Skin of body (tissue), 2 donors: ENCODE data around the gene FLVCR1. TPM values are rescaled to one million over a fixed set of nuclear protein-coding genes. Genes with fewer than 3 reads are reported as not detected.
"Not testable (repeated sequence)": the region's sequence is repeated elsewhere in the genome, so short reads cannot be mapped to it uniquely, and the experiment has no call there.

Experiments used
- DNase-seq: peaks from one replicate; lab custom pipeline; 2025; lab: John Stamatoyannopoulos, UW
- total RNA-seq: library from RNA; depleted of rRNA; stranded (reverse); fragments of >200 nt; gene quantifications from one replicate; pipeline ENCODE4 v1.2.3, GENCODE V29; 2014

Gene FLVCR1
- total RNA-seq, 1 donor from 2014 or later: 13.4 TPM

- DNase-seq: no peak
These were observed 2.9 kb downstream of the FLVCR1 start for GRCh38 chr1:212860713-212861581.

GRCh38 chr1:212862111-212862690 lies 4.1 kb downstream of the FLVCR1 start:
- no peak for DNase-seq

GRCh38 chr1:212863345-212863744 lies 5.3 kb downstream of the FLVCR1 start:
- DNase-seq: not testable (repeated sequence)

DNA sequence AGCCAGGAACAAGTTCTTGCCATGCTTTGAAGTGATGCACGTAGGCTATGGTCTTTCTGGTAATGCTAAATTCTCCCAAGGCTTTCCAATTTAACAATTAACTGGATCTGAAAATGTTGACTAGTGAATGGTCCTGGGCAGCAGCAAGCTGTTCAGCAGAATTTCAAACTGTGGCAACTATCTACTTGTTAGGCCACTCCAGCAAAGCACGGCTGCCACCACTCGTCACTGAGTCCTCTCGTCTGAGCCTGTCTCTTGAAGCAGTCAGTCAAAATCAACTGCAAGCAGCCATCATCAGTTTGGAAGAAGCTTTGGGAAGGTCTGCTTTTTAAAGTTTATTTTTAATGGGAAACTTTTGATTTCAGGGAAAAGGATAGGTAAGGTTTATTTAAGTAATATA lies 6.1 kb downstream of the FLVCR1 start:
- DNase-seq: no peak

- no peak for DNase-seq
These were observed 9.1 kb downstream of the FLVCR1 start for GRCh38 chr1:212867192-212867591.

DNA sequence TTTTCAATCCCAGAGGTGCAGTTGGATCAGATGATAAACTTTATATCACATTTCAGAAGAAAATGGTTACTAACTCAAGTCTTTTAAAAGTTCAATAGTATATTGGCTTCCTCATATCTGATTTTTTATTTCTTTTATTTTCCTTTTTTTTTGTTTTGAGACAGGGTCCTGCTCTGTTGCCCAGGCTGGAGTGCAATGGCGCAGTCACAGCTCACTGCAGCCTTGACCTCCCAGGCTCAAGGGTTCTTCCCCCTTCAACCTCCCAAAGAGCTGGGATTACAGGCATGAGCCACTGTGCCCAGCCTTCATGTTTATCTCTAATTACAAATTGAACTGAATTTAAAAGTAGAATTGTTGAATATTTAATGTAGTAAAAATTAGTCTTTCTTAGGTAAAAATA lies 13.9 kb downstream of the FLVCR1 start:
- DNase-seq: no peak

DNA sequence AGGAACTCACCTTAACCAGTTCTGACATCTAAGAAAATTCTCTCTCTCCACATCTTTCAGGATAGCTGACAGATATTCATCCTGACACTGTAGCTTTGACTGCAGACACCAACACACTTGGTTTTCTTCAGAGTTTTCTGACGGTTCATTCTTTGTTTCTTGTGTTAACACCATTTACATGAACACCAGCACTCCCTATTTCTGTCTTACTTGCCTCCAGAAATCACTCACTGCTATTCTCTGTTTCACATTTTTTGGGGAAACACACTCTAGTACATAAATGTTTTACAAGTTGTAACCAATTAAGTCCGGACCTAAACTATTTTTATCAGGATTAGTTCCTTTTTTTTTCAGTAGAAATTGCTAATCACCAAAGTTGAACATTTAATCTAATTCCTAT lies 15.4 kb downstream of the FLVCR1 start:
- DNase-seq: no peak

DNA sequence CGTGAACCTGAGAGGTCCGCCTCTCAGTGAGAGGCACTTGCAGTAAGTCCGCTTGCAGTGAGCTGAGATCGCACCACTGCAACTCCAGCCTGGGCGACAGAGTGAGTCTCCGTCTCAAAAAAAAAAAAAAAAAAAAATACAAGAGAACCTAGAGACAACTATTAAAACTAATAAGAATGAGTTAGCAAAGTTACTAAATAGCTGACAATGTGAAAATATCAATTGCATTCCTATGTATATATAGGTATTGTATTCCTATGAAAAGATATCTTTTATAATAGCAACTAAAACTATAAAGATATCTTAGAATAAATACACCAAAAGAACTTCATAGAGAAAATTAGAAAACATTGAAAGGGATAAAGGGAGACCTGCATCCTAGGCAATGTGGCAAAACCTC lies 20.3 kb downstream of the FLVCR1 start:
- no peak for DNase-seq

GRCh38 chr1:212879947-212880690 lies 22.0 kb downstream of the FLVCR1 start:
- no peak for DNase-seq

GRCh38 chr1:212884592-212884991 lies 26.5 kb downstream of the FLVCR1 start:
- DNase-seq: no peak

DNA sequence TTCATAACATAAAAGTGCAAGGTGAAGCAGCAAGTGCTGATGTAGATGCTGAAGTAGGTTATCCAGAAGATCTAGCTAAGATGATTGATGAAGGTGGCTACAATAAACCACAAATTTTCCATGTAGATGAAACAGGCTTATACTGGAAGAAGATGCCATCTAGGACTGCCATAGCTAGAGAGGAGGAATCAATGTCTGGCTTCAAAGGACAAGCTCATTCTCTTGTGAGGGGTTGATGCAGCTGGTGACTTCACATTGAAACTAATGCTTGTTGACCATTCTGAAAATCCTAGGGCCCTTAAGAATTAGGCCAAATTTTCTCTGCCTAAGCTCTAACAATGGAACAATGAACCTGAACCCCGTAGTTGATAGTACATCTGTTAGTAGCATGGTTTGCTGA lies 34.0 kb downstream of the FLVCR1 start:
- no peak for DNase-seq

GRCh38 chr1:212899845-212900244 lies 41.8 kb downstream of the FLVCR1 start:
- no peak for DNase-seq

- DNase-seq: no peak
These were observed 43.2 kb downstream of the FLVCR1 start for GRCh38 chr1:212901290-212901689.

DNA sequence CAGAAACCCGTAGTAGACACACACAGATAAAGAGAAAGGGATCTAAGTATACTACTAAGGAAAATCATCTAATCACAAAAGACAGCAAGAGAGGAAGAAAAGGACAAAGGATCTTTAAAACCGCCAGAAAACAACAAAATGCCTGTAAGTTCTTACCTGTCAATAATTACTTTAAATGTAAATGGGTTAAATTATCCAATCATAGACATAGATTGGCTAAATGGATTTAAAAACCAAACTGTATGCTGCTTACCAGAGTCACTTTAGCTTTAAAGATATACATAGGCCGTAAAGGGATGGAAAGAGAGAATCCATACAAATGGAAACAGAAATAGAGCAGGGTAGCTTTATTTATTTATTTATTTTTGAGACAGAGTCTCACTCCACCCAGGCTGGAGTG lies 44.0 kb downstream of the FLVCR1 start:
- no peak for DNase-seq

GRCh38 chr1:212903664-212904063 lies 45.6 kb downstream of the FLVCR1 start:
- no peak for DNase-seq

DNA sequence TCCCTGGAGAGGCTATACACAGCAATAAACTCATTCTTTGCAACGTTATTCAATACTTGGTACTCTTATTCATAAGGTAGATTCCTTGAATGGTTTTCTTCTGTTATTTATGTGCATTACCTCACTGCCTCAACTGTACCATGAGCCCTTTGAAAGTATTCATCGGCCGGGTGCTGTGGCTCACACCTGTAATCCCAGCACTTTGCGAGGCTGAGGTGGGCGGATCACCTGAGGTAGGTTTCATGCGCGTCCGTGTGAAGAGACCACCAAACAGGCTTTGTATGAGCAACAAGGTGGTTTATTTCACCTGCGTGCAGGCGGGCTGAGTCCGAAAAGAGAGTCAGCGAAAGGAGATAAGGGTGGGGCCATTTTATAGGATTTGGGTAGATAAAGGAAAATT lies 50.0 kb downstream of the FLVCR1 start:
- not testable (repeated sequence) for DNase-seq

- no peak for DNase-seq
These were observed 50.9 kb downstream of the FLVCR1 start for GRCh38 chr1:212908971-212909370.

DNA sequence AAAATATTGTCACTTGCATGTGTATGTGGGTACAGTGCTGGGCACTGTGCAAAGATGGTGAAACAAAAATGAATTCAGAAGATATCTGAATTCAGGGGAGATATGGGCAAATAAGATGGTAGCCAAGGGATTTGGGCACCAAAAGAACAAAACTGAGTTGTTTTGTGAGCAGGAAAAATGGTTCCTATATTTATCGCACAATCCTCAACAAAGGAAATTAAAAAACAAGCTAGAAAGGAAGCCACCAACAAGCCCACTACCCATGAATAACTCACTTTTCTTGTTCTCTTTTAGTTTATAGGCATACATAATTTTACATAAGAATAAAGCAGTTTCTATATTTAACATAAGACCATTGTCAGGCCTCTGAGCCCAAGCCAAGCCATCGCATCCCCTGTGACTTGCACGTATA lies 51.6 kb downstream of the FLVCR1 start:
- no peak for DNase-seq

GRCh38 chr1:212910213-212910612 lies 52.1 kb downstream of the FLVCR1 start:
- not testable (repeated sequence) for DNase-seq

- DNase-seq: not testable (repeated sequence)
These were observed 55.6 kb downstream of the FLVCR1 start for GRCh38 chr1:212913638-212914037.

GRCh38 chr1:212914110-212914509 lies 56.0 kb downstream of the FLVCR1 start:
- not testable (repeated sequence) for DNase-seq

DNA sequence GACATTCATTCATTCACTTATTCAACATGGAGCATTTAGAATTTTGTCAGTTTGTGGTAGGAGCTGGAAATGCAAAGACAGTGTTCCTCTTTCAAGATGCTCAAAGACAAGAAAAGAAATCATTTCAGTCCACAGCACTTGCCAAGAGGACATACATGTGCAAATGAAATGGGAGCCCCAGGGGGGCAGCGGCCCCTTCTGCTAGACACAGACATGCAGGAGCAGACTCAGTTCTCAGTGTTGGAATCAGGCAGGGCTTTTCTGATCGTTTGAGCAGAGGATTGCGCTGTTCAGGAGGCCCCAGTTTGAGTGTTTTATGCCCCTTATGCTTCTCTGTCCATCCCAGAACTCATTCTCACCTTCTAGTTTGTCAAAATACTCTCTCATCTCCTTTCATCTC lies 56.7 kb downstream of the FLVCR1 start:
- no peak for DNase-seq
